Mucosa of rectum (tissue), 2 donors: Measurements from ENCODE around the gene MPI.
"Not testable (repeated sequence)": the region's sequence is repeated elsewhere in the genome, so short reads cannot be mapped to it uniquely, and the experiment has no call there.

ENCODE experiments used
- H3K27ac ChIP-seq, 2 donors: one replicate each; pipeline ENCODE4 v1.7.0; 2013; ENCODE audit warnings: inconsistent platforms in 2 of 2, low read depth in 2 of 2, low read length in 2 of 2
- H3K27me3 ChIP-seq, 2 donors: one replicate each; pipeline ENCODE4 v1.7.0; 2013; ENCODE audit warnings: low read length in 2 of 2; ENCODE audit not compliant: control insufficient read depth in 2 of 2, insufficient read depth in 2 of 2
- H3K36me3 ChIP-seq, 2 donors: one replicate each; pipeline ENCODE4 v1.7.0; 2013; ENCODE audit warnings: low read length in 2 of 2; ENCODE audit not compliant: control insufficient read depth in 2 of 2, insufficient read depth in 2 of 2
- H3K4me1 ChIP-seq, 2 donors: one replicate each; pipeline ENCODE4 v1.7.0; 2013; ENCODE audit warnings: low read length in 2 of 2, mild to moderate bottlenecking in 1 of 2; ENCODE audit not compliant: control insufficient read depth in 2 of 2, insufficient read depth in 2 of 2
- H3K4me3 ChIP-seq, 2 donors: one replicate each; pipeline ENCODE4 v1.7.0; 2013; ENCODE audit warnings: low read length in 2 of 2
- H3K9ac ChIP-seq, 2 donors: one replicate each; pipeline ENCODE4 v1.7.0; 2013; ENCODE audit warnings: low read length in 2 of 2, low read depth in 1 of 2, mild to moderate bottlenecking in 1 of 2
- H3K9me3 ChIP-seq, 2 donors: one replicate each; pipeline ENCODE4 v1.7.0; 2013; ENCODE audit warnings: low read length in 2 of 2; ENCODE audit not compliant: control insufficient read depth in 2 of 2
- donor health status: healthy.
- donor health status: Normal muscosa, but diverticular disease.

The MPI gene

DNA sequence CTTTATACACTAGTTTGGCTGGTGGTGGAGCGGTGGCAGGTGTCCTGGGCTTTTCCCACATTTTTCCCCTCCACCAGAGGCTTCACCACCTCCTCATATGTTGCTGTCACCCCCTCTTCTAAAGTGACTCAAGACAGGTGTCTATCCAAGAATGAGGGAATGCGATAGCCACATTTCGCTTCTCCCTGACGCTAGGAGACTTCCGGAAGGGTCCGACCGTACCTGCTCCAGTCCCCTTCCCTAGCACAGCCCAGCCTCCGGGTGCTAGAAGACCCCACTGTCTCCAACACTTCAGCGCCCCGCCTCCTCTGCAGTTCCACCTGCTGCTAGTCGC is 17.2 kb upstream of the MPI start:
- Histone ChIP-seq H3K9ac (peak overlapping the region; percentile 88 to 89), H3K4me1 (peaks cover 45 to 46% of the 10 kb centered on the region in 2 donors), H3K27ac (peak overlapping the region; percentile 94 to 97), H3K4me3 (peak overlapping the region; percentile 77 to 80), H3K27me3 (no peaks in the 10 kb centered on the region), H3K9me3 (no peaks in the 10 kb centered on the region), H3K36me3 (no peaks in the 10 kb centered on the region)

DNA sequence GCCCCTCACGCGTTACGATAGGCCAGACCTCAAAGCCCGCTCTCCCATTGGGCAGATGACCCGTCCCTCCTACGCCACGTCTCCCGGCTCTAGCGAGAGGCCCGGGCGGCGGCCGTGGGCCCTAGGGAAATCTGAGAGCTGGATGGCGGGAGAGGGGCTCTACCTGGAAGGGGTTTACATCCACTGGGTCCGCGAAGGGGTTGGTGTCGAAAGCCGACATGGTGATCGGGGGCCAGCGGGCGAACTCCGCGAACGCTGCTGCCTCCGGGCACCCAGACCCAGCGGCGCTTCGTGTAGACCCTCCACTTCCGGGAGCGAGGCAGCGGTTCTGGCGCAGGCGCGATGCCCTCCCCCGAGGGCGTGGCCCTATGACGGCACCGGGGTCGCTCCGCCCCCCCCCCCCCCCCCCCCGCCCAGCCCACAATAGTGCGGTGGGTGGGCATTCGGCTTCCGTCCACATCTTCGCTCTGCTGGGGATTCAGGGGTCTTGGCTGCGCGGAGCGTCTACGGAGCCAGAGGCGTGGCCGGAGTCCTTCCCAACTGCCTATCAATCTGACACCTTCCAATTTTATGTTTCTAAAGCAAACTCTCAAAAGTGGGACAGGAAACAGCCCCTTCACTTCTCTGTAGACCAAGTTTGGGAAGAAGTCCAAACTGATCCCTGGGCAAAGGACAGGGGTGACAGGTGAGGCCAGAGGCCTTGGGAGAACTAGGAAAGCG is 16.6 kb upstream of the MPI start, which contains the start of gene SCAMP2:
SCAMP2 (minus strand) TSS at position 330 of the 720 bp plus-strand sequence; CDS start at position 220, 110 bp downstream.
- Histone ChIP-seq H3K9ac (peak within 1 kb of the TSS; percentile 88 to 89), H3K27me3 (no peaks in the 10 kb centered on the region), H3K9me3 (no peaks in the 10 kb centered on the region), H3K27ac (peak within 1 kb of the TSS; percentile 94 to 97), H3K36me3 (no peaks in the 10 kb centered on the region), H3K4me1 (peaks cover 40 to 41% of the 10 kb centered on the region in 2 donors), H3K4me3 (peak within 1 kb of the TSS; percentile 77 to 80)

DNA sequence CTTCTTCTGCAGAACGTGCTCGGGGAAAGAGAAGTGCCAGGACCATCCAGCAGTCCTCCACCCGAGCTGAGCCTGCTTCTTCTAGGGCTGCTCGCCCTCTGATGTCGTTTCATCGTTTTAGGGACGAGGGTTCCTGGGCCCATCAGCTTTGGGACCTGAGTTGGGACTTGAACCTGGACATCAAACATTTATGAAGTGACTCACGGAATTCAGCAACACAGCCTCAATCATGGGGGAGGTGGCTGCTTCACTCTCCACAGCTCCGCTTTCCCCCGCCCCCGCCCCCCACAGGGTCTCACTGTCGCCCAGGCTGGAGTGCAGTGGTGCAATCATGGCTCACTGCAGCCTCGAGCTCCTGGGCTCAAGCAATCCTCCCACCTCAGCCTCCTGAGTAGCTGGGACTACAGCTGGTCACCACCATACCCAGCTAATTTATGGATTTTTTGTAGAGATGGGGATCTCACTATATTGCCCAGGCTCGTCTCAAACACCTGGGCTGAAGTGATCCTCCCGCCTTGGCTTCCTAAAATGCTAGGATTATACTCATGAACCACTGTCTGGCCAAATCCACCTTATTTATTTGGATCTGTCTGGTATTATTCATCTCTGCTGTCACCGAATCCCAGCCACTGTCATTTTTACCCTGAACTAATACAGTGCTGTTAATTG is 16.0 kb upstream of the MPI start:
- Histone ChIP-seq H3K4me3 (peak overlapping the region; percentile 77 to 80), H3K27ac (peak overlapping the region; percentile 94 to 97), H3K36me3 (no peaks in the 10 kb centered on the region), H3K9ac (peak overlapping the region; percentile 60 to 80), H3K9me3 (no peaks in the 10 kb centered on the region), H3K4me1 (peaks cover 33 to 34% of the 10 kb centered on the region in 2 donors), H3K27me3 (no peaks in the 10 kb centered on the region)

DNA sequence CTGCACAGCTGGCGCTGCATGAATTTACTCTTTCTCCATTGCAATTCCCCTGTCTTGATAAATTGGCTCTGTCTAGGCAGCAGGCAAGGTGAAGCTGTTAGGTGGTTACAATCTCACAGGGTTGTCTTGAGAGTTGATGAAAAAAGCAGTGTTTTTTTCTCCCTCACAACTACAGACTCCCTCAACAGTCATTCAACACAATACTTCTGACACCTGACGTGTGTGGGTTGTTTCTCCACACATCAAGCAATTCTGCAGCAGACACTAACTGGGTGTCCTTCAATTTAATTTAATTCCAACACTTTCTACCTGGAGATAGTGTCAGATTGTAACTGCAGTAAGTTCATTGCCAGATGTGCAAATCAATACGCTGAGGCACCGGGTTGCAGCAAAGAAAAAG is 11.6 kb upstream of the MPI start:
- H3K36me3 ChIP-seq: no peaks in the 10 kb centered on the region
- H3K9ac ChIP-seq: no peak overlapping the region
- H3K4me1 ChIP-seq: peaks cover 3% of the 10 kb centered on the region in 2 donors
- H3K4me3 ChIP-seq: no peak overlapping the region
- H3K9me3 ChIP-seq: no peaks in the 10 kb centered on the region
- no peaks in the 10 kb centered on the region for H3K27me3 ChIP-seq
- H3K27ac ChIP-seq: no peak overlapping the region

DNA sequence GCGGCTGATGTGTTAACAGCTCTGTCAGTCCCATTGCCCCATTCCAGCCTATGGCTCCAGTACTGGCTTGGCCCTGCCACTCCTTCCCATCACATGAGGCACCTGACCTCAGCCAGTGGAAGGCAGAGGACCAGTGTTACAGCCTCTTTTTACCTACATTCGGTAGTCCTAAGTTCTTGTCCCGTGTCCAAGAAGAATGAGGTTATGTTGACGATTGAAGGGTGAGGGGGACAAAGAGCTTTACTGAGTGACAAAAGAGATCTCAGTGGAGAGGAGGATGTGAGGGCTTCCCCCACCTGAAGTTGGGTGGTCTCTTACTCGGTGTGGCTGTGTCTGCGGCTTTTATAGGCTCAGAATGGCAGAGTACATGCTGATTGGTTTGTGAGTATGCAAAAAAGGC is 7.3 kb upstream of the MPI start:
- Histone ChIP-seq H3K27ac (no peak overlapping the region), H3K27me3 (no peaks in the 10 kb centered on the region), H3K4me1 (no peaks in the 10 kb centered on the region), H3K4me3 (no peak overlapping the region), H3K36me3 (no peaks in the 10 kb centered on the region), H3K9ac (no peak overlapping the region), H3K9me3 (no peaks in the 10 kb centered on the region)

DNA sequence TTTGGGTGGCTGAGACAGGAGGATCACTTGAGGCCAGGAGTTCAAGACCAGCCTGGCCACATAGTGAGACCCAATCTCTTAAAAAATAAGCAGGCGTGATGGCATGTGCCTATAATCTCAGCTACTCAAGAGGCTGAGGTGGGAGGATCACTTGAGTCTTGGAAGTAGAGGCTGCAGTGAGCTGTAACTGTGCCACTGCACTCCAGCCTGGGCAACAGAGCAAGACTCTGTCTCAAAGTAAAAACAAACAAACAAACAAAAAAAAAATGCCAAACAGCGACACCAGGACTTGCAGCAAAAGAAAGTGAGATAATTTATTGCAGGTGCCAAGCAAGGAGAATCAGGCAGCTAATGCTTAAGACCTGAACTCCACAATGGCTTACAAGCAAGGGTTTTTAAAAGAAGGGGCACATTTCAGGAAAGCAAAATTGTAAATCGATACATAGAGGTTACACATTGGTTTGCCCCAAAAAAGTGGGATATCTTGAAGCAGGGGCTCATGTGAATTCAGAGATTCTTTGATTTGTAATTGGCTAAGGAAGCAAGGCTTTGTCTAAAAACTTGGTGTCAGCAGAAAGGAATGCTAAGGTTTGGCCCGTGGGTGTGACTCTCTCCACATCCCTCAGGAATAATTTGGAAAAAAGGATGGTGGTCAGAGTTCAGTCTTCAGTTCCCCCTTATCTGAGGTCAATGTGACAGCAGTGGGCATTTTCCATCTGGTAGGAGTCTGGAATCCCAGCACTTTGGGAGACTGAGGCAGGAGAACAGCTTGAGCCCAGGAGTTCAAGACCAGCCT is 5.2 kb upstream of the MPI start:
- Histone ChIP-seq H3K27ac (no peak overlapping the region), H3K27me3 (no peaks in the 10 kb centered on the region), H3K36me3 (no peaks in the 10 kb centered on the region), H3K9ac (no peak overlapping the region), H3K9me3 (no peaks in the 10 kb centered on the region), H3K4me3 (no peak overlapping the region), H3K4me1 (peaks cover 4 to 9% of the 10 kb centered on the region in 2 donors)

DNA sequence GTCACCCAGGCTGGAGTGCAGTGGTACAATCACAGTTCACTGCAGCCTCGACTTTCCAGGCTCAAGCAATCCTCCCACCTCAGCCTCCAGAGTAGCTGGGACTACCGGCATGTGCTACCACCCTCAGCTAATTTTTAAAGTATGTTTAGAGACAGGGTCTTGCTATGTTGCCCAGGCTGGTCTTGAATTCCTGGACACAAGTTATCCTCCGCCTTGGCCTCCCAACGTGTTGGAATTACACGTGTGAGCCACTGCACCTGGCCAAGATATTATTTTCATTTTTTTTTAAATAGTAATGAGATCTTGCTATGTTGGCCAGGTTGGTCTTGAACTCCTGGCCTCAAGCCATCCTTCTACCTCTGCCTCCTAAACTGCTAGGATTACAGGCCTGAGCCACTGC is 4.4 kb upstream of the MPI start:
- Histone ChIP-seq H3K4me3 (no peak overlapping the region), H3K9ac (no peak overlapping the region), H3K4me1 (peaks cover 7 to 15% of the 10 kb centered on the region in 2 donors), H3K27me3 (no peaks in the 10 kb centered on the region), H3K9me3 (no peaks in the 10 kb centered on the region), H3K36me3 (no peaks in the 10 kb centered on the region), H3K27ac (no peak overlapping the region)

DNA sequence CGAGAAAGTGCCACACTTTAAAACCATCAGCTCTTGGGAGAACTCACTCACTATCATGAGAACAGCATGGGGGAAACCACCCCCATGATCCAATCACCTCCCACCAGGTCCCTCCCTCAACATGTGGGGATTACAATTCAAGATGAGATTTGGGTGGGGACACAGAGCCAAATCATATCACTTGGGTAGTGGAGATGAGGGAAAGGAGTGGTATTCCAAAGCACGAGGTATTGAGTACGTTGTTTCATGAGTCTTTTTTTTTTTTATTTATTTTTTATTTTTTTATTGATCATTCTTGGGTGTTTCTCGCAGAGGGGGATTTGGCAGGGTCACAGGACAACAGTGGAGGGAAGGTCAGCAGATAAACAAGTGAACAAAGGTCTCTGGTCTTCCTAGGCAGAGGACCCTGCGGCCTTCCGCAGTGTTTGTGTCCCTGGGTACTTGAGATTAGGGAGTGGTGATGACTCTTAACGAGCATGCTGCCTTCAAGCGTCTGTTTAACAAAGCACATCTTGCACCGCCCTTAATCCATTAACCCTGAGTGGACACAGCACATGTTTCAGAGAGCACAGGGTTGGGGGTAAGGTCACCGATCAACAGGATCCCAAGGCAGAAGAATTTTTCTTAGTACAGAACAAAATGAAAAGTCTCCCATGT is 2.2 kb upstream of the MPI start:
- H3K36me3 ChIP-seq, H3K4me3 ChIP-seq, H3K9me3 ChIP-seq, H3K27me3 ChIP-seq, H3K9ac ChIP-seq, H3K27ac ChIP-seq: not testable (repeated sequence)
- peaks cover 29 to 35% of the 10 kb centered on the region in 2 donors for H3K4me1 ChIP-seq

DNA sequence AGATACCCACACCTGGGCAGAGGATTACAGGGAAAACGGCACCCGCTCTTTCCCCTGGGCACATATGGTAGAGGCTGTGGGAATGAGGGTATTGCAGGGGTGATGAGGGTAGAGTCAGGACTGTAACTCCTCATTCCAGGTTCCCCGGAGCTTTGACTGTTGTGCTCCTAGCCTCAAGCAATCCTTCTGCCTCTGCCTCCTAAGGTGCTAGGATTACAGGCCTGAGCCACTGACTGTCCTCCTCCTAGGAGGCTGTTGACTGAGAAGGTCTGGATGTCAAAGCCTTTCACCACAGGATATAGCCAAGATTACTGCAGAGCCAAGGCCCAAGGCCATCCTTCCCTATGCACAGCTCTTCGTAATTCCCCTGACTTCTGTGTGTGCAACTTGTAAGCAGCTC is 1.1 kb upstream of the MPI start:
- Histone ChIP-seq H3K9ac (no peak overlapping the region), H3K27me3 (no peaks in the 10 kb centered on the region), H3K27ac (no peak overlapping the region), H3K36me3 (peaks cover 0 to 9% of the 10 kb centered on the region in 2 donors), H3K4me3 (no peak overlapping the region), H3K9me3 (no peaks in the 10 kb centered on the region), H3K4me1 (peaks cover 39 to 40% of the 10 kb centered on the region in 2 donors)
